MCF 10A (cell line): ENCODE data around the gene MVP. TPM values are rescaled to one million over a fixed set of nuclear protein-coding genes. Genes with fewer than 3 reads are reported as not detected.

ENCODE experiments used
- BruUV-seq: library from RNA; stranded (reverse); fragments of 400-500 nt; replicated peaks from 2 replicates; lab custom pipeline; 2021; lab: Mats Ljungman, UMichigan
- CTCF ChIA-PET: fragments of 300-600 bp; sonication (Branson Sonifier 250); formaldehyde crosslinking; extraction: SDS; loops from one replicate; lab custom pipeline; 2021; ENCODE audit warnings: antibody characterized with exemption, inconsistent platforms; lab: Yijun Ruan, JAX
- POLR2A ChIA-PET: fragments of 300-600, 350-650 bp; sonication (Branson Sonifier 250); formaldehyde crosslinking; extraction: SDS; loops from one replicate; lab custom pipeline; 2020; ENCODE audit warnings: antibody characterized with exemption, inconsistent platforms; lab: Yijun Ruan, JAX
- DNase-seq: peaks from one replicate; pipeline ENCODE4 v3.0.0-alpha.2; 2018; ENCODE audit not compliant: unreplicated experiment
- H3K27ac Mint-ChIP-seq: one replicate; pipeline ENCODE4 v1.8.0; 2022; ENCODE audit warnings: mild to moderate bottlenecking, low read depth, mixed read lengths; ENCODE audit not compliant: unreplicated experiment
- H3K27me3 Mint-ChIP-seq: one replicate; pipeline ENCODE4 v1.8.0; 2022; ENCODE audit warnings: mixed read lengths; ENCODE audit not compliant: insufficient read depth, unreplicated experiment
- H3K36me3 Mint-ChIP-seq: one replicate; pipeline ENCODE4 v1.8.0; 2022; ENCODE audit warnings: mild to moderate bottlenecking, moderate library complexity, mixed read lengths; ENCODE audit not compliant: insufficient read depth, unreplicated experiment
- H3K4me1 Mint-ChIP-seq: one replicate; pipeline ENCODE4 v1.8.0; 2022; ENCODE audit warnings: mixed read lengths; ENCODE audit not compliant: insufficient read depth, unreplicated experiment
- H3K4me3 Mint-ChIP-seq: one replicate; pipeline ENCODE4 v1.8.0; 2022; ENCODE audit warnings: mild to moderate bottlenecking, moderate library complexity, mixed read lengths; ENCODE audit not compliant: unreplicated experiment
- H3K9me3 Mint-ChIP-seq: one replicate; pipeline ENCODE4 v1.8.0; 2022; ENCODE audit warnings: mixed read lengths; ENCODE audit not compliant: unreplicated experiment
- CTCF ChIP-seq: fragments of 200-600 bp; IDR thresholded peaks from one replicate; pipeline ENCODE4 v1.8.0; 2022; ENCODE audit warnings: antibody characterized with exemption, mild to moderate bottlenecking; ENCODE audit not compliant: unreplicated experiment
- intact Hi-C: fragments of 100-400 bp; cut with micrococcal nuclease; formaldehyde crosslinking; loops from 2 replicates; pipeline ENCODE4 v1.14.1; 2022
- total RNA-seq: library from RNA; stranded (reverse); gene quantifications from 2 replicates; pipeline ENCODE4 v1.2.3, GENCODE V29; 2022

Gene MVP
- total RNA-seq, 1 experiment from 2014 or later: 56.5 TPM

- intact Hi-C loops: no loop called here
- ChIA-PET CTCF (interaction anchor here (0.7 to 0.8 kb wide), 2 partner anchors 9 to 924 kb away, joined by 3 to 5 read pairs; no protein-coding TSS in a partner anchor), POLR2A (interaction anchor here (0.5 to 0.8 kb wide), 3 partner anchors 10 to 192 kb away, joined by 3 to 4 read pairs (median 4); no protein-coding TSS in a partner anchor)
- no peaks in the 10 kb centered on the region for H3K4me1 Mint-ChIP-seq
- no TSS peak for BruUV-seq
- no peak overlapping the region for H3K27ac Mint-ChIP-seq
- no peaks in the 10 kb centered on the region for H3K9me3 Mint-ChIP-seq
- H3K36me3 Mint-ChIP-seq: peaks cover 80% of the 10 kb centered on the region
- no peak for DNase-seq
- TF ChIP-seq CTCF: no peak
- no peaks in the 10 kb centered on the region for H3K27me3 Mint-ChIP-seq
- no peak overlapping the region for H3K4me3 Mint-ChIP-seq
Observed at GRCh38 chr16:29839822-29840221, 19.6 kb downstream of the MVP start.

- Mint-ChIP-seq H3K4me3 (no peak overlapping the region), H3K27me3 (no peaks in the 10 kb centered on the region), H3K27ac (no peak overlapping the region), H3K9me3 (no peaks in the 10 kb centered on the region), H3K4me1 (no peaks in the 10 kb centered on the region), H3K36me3 (peaks cover 80% of the 10 kb centered on the region)
- CTCF ChIA-PET: no interaction called here
- POLR2A ChIA-PET: interaction anchor here (0.8 kb wide), 1 partner anchor 11 kb away, joined by 4 read pairs; no protein-coding TSS in a partner anchor
- no peak for DNase-seq
- intact Hi-C loops: no loop called here
- BruUV-seq: no TSS peak
- TF ChIP-seq CTCF: no peak
Observed at GRCh38 chr16:29840240-29840639, 20.0 kb downstream of the MVP start.

GRCh38 chr16:29841631-29842030 is 21.4 kb downstream of the MVP start:
- ChIA-PET CTCF (interaction anchor here (0.8 kb wide), 1 partner anchor 22 kb away, joined by 3 read pairs; the partner anchor contains the start of gene MVP), POLR2A (interaction anchor here (0.7 kb wide), 1 partner anchor 530 kb away, joined by 3 read pairs; no protein-coding TSS in a partner anchor)
- no peaks in the 10 kb centered on the region for H3K27me3 Mint-ChIP-seq
- no peak for TF ChIP-seq CTCF
- H3K4me1 Mint-ChIP-seq: no peaks in the 10 kb centered on the region
- peaks cover 81% of the 10 kb centered on the region for H3K36me3 Mint-ChIP-seq
- intact Hi-C loops: no loop called here
- no peak for DNase-seq
- H3K4me3 Mint-ChIP-seq: no peak overlapping the region
- no peak overlapping the region for H3K27ac Mint-ChIP-seq
- no peaks in the 10 kb centered on the region for H3K9me3 Mint-ChIP-seq
- no TSS peak for BruUV-seq

- intact Hi-C loops: no loop called here
- H3K9me3 Mint-ChIP-seq: no peaks in the 10 kb centered on the region
- TF ChIP-seq CTCF: no peak
- H3K27ac Mint-ChIP-seq: no peak overlapping the region
- no peak for DNase-seq
- no peak overlapping the region for H3K4me3 Mint-ChIP-seq
- H3K27me3 Mint-ChIP-seq: no peaks in the 10 kb centered on the region
- ChIA-PET POLR2A (interaction anchor here (0.7 to 1.2 kb wide), 2 partner anchors 9 to 142 kb away, joined by 3 read pairs; no protein-coding TSS in a partner anchor), CTCF (interaction anchor here (0.7 kb wide), 1 partner anchor 23 kb away, joined by 3 read pairs; no protein-coding TSS in a partner anchor)
- no peaks in the 10 kb centered on the region for H3K4me1 Mint-ChIP-seq
- BruUV-seq: no TSS peak
- H3K36me3 Mint-ChIP-seq: peaks cover 79% of the 10 kb centered on the region
Observed at GRCh38 chr16:29842732-29843346, 22.6 kb downstream of the MVP start.
